Esophagus muscularis mucosa (tissue), 4 donors: Measurements from ENCODE around the gene CHAF1A. TPM values are rescaled to one million over a fixed set of nuclear protein-coding genes. Genes with fewer than 3 reads are reported as not detected.

Experiments
- DNase-seq: peaks from one replicate; pipeline ENCODE4 v3.0.0-alpha.2; 2017; ENCODE audit errors: extremely low spot score
- H3K27ac ChIP-seq, 4 donors: fragments of 200-600 bp; sonication (generic); replicated peaks in 1 of 4; 1 replicate in 3 of 4; 2 replicates in 1 of 4; pipeline ENCODE4 v1.5.1; 2016 to 2019; ENCODE audit warnings: mild to moderate bottlenecking in 1 of 4
- H3K27me3 ChIP-seq, 4 donors: fragments of 200-600 bp; sonication (generic); one replicate each; pipeline versions ENCODE4 v1.5.1 to v1.6.0; 2016 to 2019
- H3K36me3 ChIP-seq, 4 donors: fragments of 200-600 bp; sonication (generic); one replicate each; pipeline ENCODE4 v1.5.1; 2016 to 2019
- H3K4me1 ChIP-seq, 4 donors: fragments of 200-600 bp; sonication (generic); one replicate each; pipeline ENCODE4 v1.5.1; 2016 to 2019
- H3K4me3 ChIP-seq, 4 donors: fragments of 200-600 bp; sonication (generic); 1 replicate in 2 of 4; 2 replicates in 2 of 4; pipeline ENCODE4 v1.5.1; 2016 to 2019; ENCODE audit warnings: mild to moderate bottlenecking in 4 of 4, moderate library complexity in 1 of 4
- H3K9me3 ChIP-seq, 4 donors: fragments of 200-600 bp; sonication (generic); 1 replicate in 3 of 4; 2 replicates in 1 of 4; pipeline ENCODE4 v1.5.1; 2016 to 2019
- EP300 ChIP-seq: sonication (generic); formaldehyde crosslinking; IDR thresholded peaks from one replicate; pipeline ENCODE4 v1.6.1; 2017; ENCODE audit warnings: antibody characterized with exemption
- POLR2A ChIP-seq: fragments of 450-650 bp; IDR thresholded peaks from one replicate; pipeline ENCODE4 v1.6.1; 2017; ENCODE audit warnings: antibody characterized with exemption, moderate library complexity, mild to moderate bottlenecking, low read depth
- POLR2AphosphoS5 ChIP-seq, 2 donors: sonication (generic); formaldehyde crosslinking; IDR thresholded peaks; one replicate each; pipeline ENCODE4 v1.6.1; 2017; ENCODE audit warnings: antibody characterized with exemption in 2 of 2
- WGBS: methylation state at CpG from one replicate; pipeline ENCODE4 v1.1.5; 2018; 5-methylcytosine and 5-hydroxymethylcytosine counted together
- intact Hi-C: fragments of 100-400 bp; cut with DNase I; formaldehyde crosslinking; loops from one replicate; pipeline ENCODE4 v1.15.1; 2023
- total RNA-seq, 4 donors: library from RNA; depleted of rRNA; stranded (reverse); fragments of >200 nt; gene quantifications; one replicate each; pipeline versions ENCODE4 v1.1.0 to v1.2.1, GENCODE V29; 2016
- TF ChIP-seq, protein P1 (sequence below), 3 experiments: fragments of 200-600 bp in 2 of 3; fragments of 450-650 bp in 1 of 3; sonication (generic) in 2 of 3; IDR thresholded peaks; one replicate each; pipeline ENCODE4 v1.5.1; 2017 to 2019; ENCODE audit warnings: antibody characterized with exemption in 3 of 3, mild to moderate bottlenecking in 2 of 3, moderate library complexity in 1 of 3

Gene CHAF1A
- total RNA-seq, 4 donors from 2014 or later: 4.6 to 14.6 (median 7.6) TPM

GRCh38 chr19:4390017-4390566 is 12.3 kb upstream of the CHAF1A start:
- H3K4me3 ChIP-seq: peak overlapping the region; percentile 15 to 44 (median 27)
- peak in 1 of 2 donors; percentile 15 for TF ChIP-seq POLR2AphosphoS5 (IDR thresholded peaks at IDR 0.05)
- no peak for TF ChIP-seq POLR2A
- peaks cover 80 to 100% (median 92%) of the 10 kb centered on the region in 4 donors for H3K4me1 ChIP-seq
- peaks cover 0 to 23% (median 8%) of the 10 kb centered on the region in 4 donors for H3K36me3 ChIP-seq
- H3K9me3 ChIP-seq: no peaks in the 10 kb centered on the region
- no peak for DNase-seq
- no peaks in the 10 kb centered on the region for H3K27me3 ChIP-seq
- WGBS: 16% methylated on average over 7 of the region's 12 CpGs
- intact Hi-C loops: no loop called here
- peak overlapping the region; percentile 79 to 90 (median 86) for H3K27ac ChIP-seq

GRCh38 chr19:4390567-4391305 is 11.7 kb upstream of the CHAF1A start:
- Histone ChIP-seq H3K4me1 (peaks cover 76 to 95% (median 91%) of the 10 kb centered on the region in 4 donors), H3K4me3 (peak overlapping the region; percentile 15 to 44 (median 27))
- intact Hi-C loops: no loop called here

DNA sequence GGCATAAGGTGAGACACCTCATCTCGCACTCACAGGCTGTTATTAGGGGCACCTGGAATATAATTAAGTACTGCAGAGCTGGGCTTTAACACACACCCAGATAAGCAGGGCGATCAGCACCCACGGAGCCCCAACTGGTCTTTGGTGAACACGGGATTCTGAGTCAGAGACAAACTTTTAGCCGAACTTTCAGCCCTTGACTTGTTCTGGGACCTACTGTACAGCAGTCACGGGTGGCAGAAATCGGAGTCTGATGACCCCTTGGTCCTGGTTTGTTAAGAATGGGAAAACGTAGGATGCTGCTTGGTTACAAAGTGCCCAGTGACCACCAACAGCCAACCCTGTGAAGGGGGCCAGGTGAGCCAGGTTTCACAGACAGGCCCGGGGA is 11.1 kb upstream of the CHAF1A start:
- Histone ChIP-seq H3K4me1 (peaks cover 73 to 94% (median 86%) of the 10 kb centered on the region in 4 donors), H3K4me3 (peak overlapping the region; percentile 15 to 44 (median 27)), H3K36me3 (peaks cover 0 to 24% (median 7%) of the 10 kb centered on the region in 4 donors), H3K27ac (peak overlapping the region; percentile 79 to 90 (median 86)), H3K27me3 (no peaks in the 10 kb centered on the region), H3K9me3 (no peaks in the 10 kb centered on the region)
- DNase-seq: no peak
- TF ChIP-seq EP300: no peak
- no peak for TF ChIP-seq POLR2A
- TF ChIP-seq, protein P1, sequence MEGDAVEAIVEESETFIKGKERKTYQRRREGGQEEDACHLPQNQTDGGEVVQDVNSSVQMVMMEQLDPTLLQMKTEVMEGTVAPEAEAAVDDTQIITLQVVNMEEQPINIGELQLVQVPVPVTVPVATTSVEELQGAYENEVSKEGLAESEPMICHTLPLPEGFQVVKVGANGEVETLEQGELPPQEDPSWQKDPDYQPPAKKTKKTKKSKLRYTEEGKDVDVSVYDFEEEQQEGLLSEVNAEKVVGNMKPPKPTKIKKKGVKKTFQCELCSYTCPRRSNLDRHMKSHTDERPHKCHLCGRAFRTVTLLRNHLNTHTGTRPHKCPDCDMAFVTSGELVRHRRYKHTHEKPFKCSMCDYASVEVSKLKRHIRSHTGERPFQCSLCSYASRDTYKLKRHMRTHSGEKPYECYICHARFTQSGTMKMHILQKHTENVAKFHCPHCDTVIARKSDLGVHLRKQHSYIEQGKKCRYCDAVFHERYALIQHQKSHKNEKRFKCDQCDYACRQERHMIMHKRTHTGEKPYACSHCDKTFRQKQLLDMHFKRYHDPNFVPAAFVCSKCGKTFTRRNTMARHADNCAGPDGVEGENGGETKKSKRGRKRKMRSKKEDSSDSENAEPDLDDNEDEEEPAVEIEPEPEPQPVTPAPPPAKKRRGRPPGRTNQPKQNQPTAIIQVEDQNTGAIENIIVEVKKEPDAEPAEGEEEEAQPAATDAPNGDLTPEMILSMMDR (IDR thresholded peaks at IDR 0.05): no peak
- no peak for TF ChIP-seq POLR2AphosphoS5 (IDR thresholded peaks at IDR 0.05)
- intact Hi-C loops: no loop called here
- WGBS: 54% methylated on average over 7 of the region's 9 CpGs

More at GRCh38 chr19:4390567-4391305, 11.7 kb upstream of the CHAF1A start:
- Histone ChIP-seq H3K9me3 (no peaks in the 10 kb centered on the region), H3K27ac (peak overlapping the region; percentile 79 to 90 (median 86)), H3K27me3 (no peaks in the 10 kb centered on the region), H3K36me3 (peaks cover 0 to 23% (median 6%) of the 10 kb centered on the region in 4 donors)
- no peak for TF ChIP-seq POLR2AphosphoS5 (IDR thresholded peaks at IDR 0.05)
- TF ChIP-seq EP300: no peak
- TF ChIP-seq, protein P1 (IDR thresholded peaks at IDR 0.05): no peak
- TF ChIP-seq POLR2A: no peak
- DNase-seq: no peak
- WGBS: 27% methylated on average over 8 of the region's 21 CpGs

GRCh38 chr19:4391701-4392483 is 10.5 kb upstream of the CHAF1A start:
- no peak for DNase-seq
- 36% methylated on average over 20 of the region's 20 CpGs for WGBS
- intact Hi-C loops: no loop called here

GRCh38 chr19:4393947-4394590 is 8.4 kb upstream of the CHAF1A start:
- TF ChIP-seq POLR2A: no peak
- TF ChIP-seq POLR2AphosphoS5 (IDR thresholded peaks at IDR 0.05): peak in 1 of 2 donors; percentile 33
- no peak for TF ChIP-seq EP300
- Histone ChIP-seq H3K4me3 (no peak overlapping the region), H3K27ac (peak overlapping the region; percentile 79 to 90 (median 86)), H3K4me1 (peaks cover 79 to 98% (median 90%) of the 10 kb centered on the region in 4 donors), H3K36me3 (peaks cover 0 to 28% (median 9%) of the 10 kb centered on the region in 4 donors), H3K9me3 (no peaks in the 10 kb centered on the region), H3K27me3 (no peaks in the 10 kb centered on the region)
- no peak for DNase-seq
- WGBS: 55% methylated on average over 7 of the region's 8 CpGs
- intact Hi-C loops: no loop called here

More at GRCh38 chr19:4391701-4392483, 10.5 kb upstream of the CHAF1A start:
- H3K27ac ChIP-seq: peak overlapping the region; percentile 79 to 90 (median 86)
- no peaks in the 10 kb centered on the region for H3K27me3 ChIP-seq
- peaks cover 0 to 27% (median 7%) of the 10 kb centered on the region in 4 donors for H3K36me3 ChIP-seq
- H3K4me1 ChIP-seq: peaks cover 77 to 94% (median 88%) of the 10 kb centered on the region in 4 donors
- no peaks in the 10 kb centered on the region for H3K9me3 ChIP-seq
- TF ChIP-seq POLR2AphosphoS5 (IDR thresholded peaks at IDR 0.05) (peak; percentile 77 to 78), EP300 (peak; percentile 39), POLR2A (no peak)
- H3K4me3 ChIP-seq: peak overlapping the region in 3 of 4 donors; percentile 5 to 44 (median 35)
